ENCODE measurements around the gene CLTCL1.

- TF ChIP-seq CTCF (IDR thresholded peaks at IDR 0.05; ENCODE audit: low read depth, low read length, missing input control) (no peak), GABPA (IDR thresholded peaks at IDR 0.05 in 1 of 2, conservative IDR thresholded peaks at IDR 0.05 in 1 of 2) (no peak), YY1 (IDR thresholded peaks at IDR 0.05) (no peak)
These were observed 158.7 kb downstream of the CLTCL1 start for GRCh38 chr22:19132693-19133400.

Measured in liver (tissue), 3 donors.